HCT116 (cell line): ENCODE data around the gene CNTN4.

Experiments
- POLR2AphosphoS5 ChIP-seq: IDR thresholded peaks from 2 replicates; pipeline ENCODE4 v1.6.1; 2011; ENCODE audit warnings: mild to moderate bottlenecking, low read depth, low read length, moderate library complexity
- SP1 ChIP-seq: IDR thresholded peaks from 2 replicates; pipeline ENCODE4 v1.6.1; 2012; ENCODE audit warnings: low read depth
- SRF ChIP-seq: IDR thresholded peaks from 2 replicates; pipeline ENCODE4 v1.6.1; 2012; ENCODE audit warnings: low read depth

- no peak for TF ChIP-seq POLR2AphosphoS5
- no peak for TF ChIP-seq SP1
- no peak for TF ChIP-seq SRF
These were observed 906.6 kb downstream of the CNTN4 start for GRCh38 chr3:3005146-3005744.
